ENCODE measurements around the gene PDE6H.
A peak's percentile ranks its signal among the peaks of the same experiment; 100 is the strongest.

Gene PDE6H

GRCh38 chr12:14937014-14937413 lies 35.8 kb upstream of the PDE6H start:
- TF ChIP-seq, protein P1, sequence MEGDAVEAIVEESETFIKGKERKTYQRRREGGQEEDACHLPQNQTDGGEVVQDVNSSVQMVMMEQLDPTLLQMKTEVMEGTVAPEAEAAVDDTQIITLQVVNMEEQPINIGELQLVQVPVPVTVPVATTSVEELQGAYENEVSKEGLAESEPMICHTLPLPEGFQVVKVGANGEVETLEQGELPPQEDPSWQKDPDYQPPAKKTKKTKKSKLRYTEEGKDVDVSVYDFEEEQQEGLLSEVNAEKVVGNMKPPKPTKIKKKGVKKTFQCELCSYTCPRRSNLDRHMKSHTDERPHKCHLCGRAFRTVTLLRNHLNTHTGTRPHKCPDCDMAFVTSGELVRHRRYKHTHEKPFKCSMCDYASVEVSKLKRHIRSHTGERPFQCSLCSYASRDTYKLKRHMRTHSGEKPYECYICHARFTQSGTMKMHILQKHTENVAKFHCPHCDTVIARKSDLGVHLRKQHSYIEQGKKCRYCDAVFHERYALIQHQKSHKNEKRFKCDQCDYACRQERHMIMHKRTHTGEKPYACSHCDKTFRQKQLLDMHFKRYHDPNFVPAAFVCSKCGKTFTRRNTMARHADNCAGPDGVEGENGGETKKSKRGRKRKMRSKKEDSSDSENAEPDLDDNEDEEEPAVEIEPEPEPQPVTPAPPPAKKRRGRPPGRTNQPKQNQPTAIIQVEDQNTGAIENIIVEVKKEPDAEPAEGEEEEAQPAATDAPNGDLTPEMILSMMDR (IDR thresholded peaks at IDR 0.05; ENCODE audit: insufficient read depth, low read length, poor library complexity, severe bottlenecking), result no peak
- no peak for DNase-seq (ENCODE audit: extremely low read depth, insufficient read length)
- Histone ChIP-seq H3K36me3 (ENCODE audit: control insufficient read depth, insufficient read depth, low read length) (no peaks in the 10 kb centered on the region; the same call in none of the 2 replicates), H3K4me3 (replicated peaks; ENCODE audit: low read depth, low read length) (no peak overlapping the region), H3K27me3 (replicated peaks; ENCODE audit: control insufficient read depth, insufficient read depth, low read length) (no peaks in the 10 kb centered on the region)

DNA sequence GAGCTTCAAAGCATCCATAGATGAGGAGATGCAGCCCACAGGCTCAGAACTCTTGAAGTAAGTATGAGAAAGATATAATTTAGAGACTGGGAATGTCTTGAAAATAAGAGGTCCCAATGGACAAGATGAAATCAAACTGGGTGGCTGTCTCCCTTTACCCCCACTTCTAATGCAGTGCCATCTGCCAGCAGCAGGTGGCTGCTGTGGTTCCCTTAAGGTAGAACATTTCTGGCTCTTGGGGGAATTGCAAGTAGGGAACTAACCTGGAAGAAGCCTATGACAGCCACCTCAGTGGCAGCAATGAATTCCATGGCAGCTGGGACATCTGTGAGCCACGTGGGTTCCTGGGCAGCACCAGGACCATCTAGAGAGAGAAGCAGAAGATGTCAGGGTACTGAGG lies 35.2 kb upstream of the PDE6H start:
- Histone ChIP-seq H3K36me3 (ENCODE audit: control insufficient read depth, insufficient read depth, low read length) (peaks cover 5% of the 10 kb centered on the region), H3K27me3 (replicated peaks; ENCODE audit: control insufficient read depth, insufficient read depth, low read length) (no peaks in the 10 kb centered on the region), H3K4me3 (replicated peaks; ENCODE audit: low read depth, low read length) (no peak overlapping the region)
- TF ChIP-seq, protein P1 (IDR thresholded peaks at IDR 0.05; ENCODE audit: insufficient read depth, low read length, poor library complexity, severe bottlenecking), result peak; percentile 57
- no peak for DNase-seq (ENCODE audit: extremely low read depth, insufficient read length)

DNA sequence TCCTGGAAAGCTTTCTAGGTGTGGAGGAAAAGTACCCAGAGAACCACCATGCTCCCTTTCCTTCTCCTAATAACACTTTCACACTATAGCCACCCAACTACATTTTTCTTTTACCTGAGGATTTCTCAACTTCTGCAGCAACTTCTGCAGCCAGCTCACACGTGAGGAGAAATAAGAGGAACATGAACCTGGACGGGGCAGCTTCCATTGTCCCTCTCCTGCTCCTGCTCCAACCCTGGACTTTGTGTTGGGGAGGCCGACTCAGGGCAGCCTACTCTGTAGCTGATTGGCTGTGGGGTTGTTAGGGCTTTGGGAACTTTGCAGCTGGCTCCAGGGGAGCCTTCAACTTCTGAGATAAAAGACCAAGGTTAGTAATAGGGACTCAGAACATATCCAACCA lies 34.5 kb upstream of the PDE6H start, which contains the start of gene ERP27:
TSS of gene ERP27 (minus strand) at position 237 of the 400 bp plus-strand sequence. CDS start at position 208, 29 bp downstream.
- DNase-seq (ENCODE audit: extremely low read depth, insufficient read length), result no peak
- Histone ChIP-seq H3K27me3 (replicated peaks; ENCODE audit: control insufficient read depth, insufficient read depth, low read length) (no peaks in the 10 kb centered on the region), H3K36me3 (ENCODE audit: control insufficient read depth, insufficient read depth, low read length) (peaks cover 5% of the 10 kb centered on the region), H3K4me3 (replicated peaks; ENCODE audit: low read depth, low read length) (no peak within 1 kb of the TSS)
- TF ChIP-seq, protein P1 (IDR thresholded peaks at IDR 0.05; ENCODE audit: insufficient read depth, low read length, poor library complexity, severe bottlenecking), result no peak

- peaks cover 17% of the 10 kb centered on the region for H3K36me3 ChIP-seq (ENCODE audit: control insufficient read depth, insufficient read depth, low read length)
- H3K4me3 ChIP-seq (replicated peaks; ENCODE audit: low read depth, low read length), result no peak overlapping the region
- TF ChIP-seq, protein P1 (IDR thresholded peaks at IDR 0.05; ENCODE audit: insufficient read depth, low read length, poor library complexity, severe bottlenecking), result no peak
- no peaks in the 10 kb centered on the region for H3K27me3 ChIP-seq (replicated peaks; ENCODE audit: control insufficient read depth, insufficient read depth, low read length)
- DNase-seq (ENCODE audit: extremely low read depth, insufficient read length), result no peak
Observed at GRCh38 chr12:14941369-14941768, 31.5 kb upstream of the PDE6H start.

GRCh38 chr12:14942196-14942931 lies 30.5 kb upstream of the PDE6H start:
- TF ChIP-seq, protein P1 (IDR thresholded peaks at IDR 0.05; ENCODE audit: insufficient read depth, low read length, poor library complexity, severe bottlenecking), result no peak
- H3K4me3 ChIP-seq (replicated peaks; ENCODE audit: low read depth, low read length), result no peak overlapping the region
- H3K36me3 ChIP-seq (ENCODE audit: control insufficient read depth, insufficient read depth, low read length), result peaks cover 23% of the 10 kb centered on the region
- H3K27me3 ChIP-seq (replicated peaks; ENCODE audit: control insufficient read depth, insufficient read depth, low read length), result no peaks in the 10 kb centered on the region
- DNase-seq (ENCODE audit: extremely low read depth, insufficient read length), result no peak

All from GM06990 (cell line).